Measurements from ENCODE around the gene RPS6KA1.
"Not testable (repeated sequence)": the region's sequence is repeated elsewhere in the genome, so short reads cannot be mapped to it uniquely, and the experiment has no call there.

RPS6KA1 gene

GRCh38 chr1:26529655-26530409 lies at the start of gene RPS6KA1:
RPS6KA1 (plus strand) TSS chr1:26529761; CDS start chr1:26529921, 160 bp downstream.
- FAIRE-seq = no peak

- no peak for FAIRE-seq
Observed at GRCh38 chr1:26482921-26483320, 46.6 kb upstream of the RPS6KA1 start.

- FAIRE-seq = no peak
Observed at GRCh38 chr1:26483980-26484379, 45.6 kb upstream of the RPS6KA1 start.

GRCh38 chr1:26490155-26490554 lies 39.4 kb upstream of the RPS6KA1 start:
- FAIRE-seq = no peak

GRCh38 chr1:26493267-26493666 lies 36.3 kb upstream of the RPS6KA1 start:
- no peak for FAIRE-seq

- no peak for FAIRE-seq
Observed at GRCh38 chr1:26493938-26494337, 35.6 kb upstream of the RPS6KA1 start.

GRCh38 chr1:26496861-26497260 lies 32.7 kb upstream of the RPS6KA1 start:
- FAIRE-seq = no peak

GRCh38 chr1:26498894-26499293 lies 30.7 kb upstream of the RPS6KA1 start:
- no peak for FAIRE-seq

GRCh38 chr1:26500488-26501175 lies 28.9 kb upstream of the RPS6KA1 start:
- FAIRE-seq = no peak

GRCh38 chr1:26510711-26511110 lies 18.9 kb upstream of the RPS6KA1 start:
- FAIRE-seq = not testable (repeated sequence)

GRCh38 chr1:26515836-26516235 lies 13.7 kb upstream of the RPS6KA1 start:
- not testable (repeated sequence) for FAIRE-seq

GRCh38 chr1:26516987-26517765 lies 12.4 kb upstream of the RPS6KA1 start:
- FAIRE-seq = no peak

- FAIRE-seq = no peak
Observed at GRCh38 chr1:26517766-26518049, 11.9 kb upstream of the RPS6KA1 start.

- FAIRE-seq = no peak
Observed at GRCh38 chr1:26518355-26518754, 11.2 kb upstream of the RPS6KA1 start.

- FAIRE-seq = no peak
Observed at GRCh38 chr1:26520339-26520738, 9.2 kb upstream of the RPS6KA1 start.

- FAIRE-seq = no peak
Observed at GRCh38 chr1:26521669-26522030, 7.9 kb upstream of the RPS6KA1 start.

GRCh38 chr1:26522073-26522472 lies 7.5 kb upstream of the RPS6KA1 start:
- FAIRE-seq = no peak

- FAIRE-seq = no peak
Observed at GRCh38 chr1:26524181-26524580, 5.4 kb upstream of the RPS6KA1 start.

- no peak for FAIRE-seq
Observed at GRCh38 chr1:26526287-26526686, 3.3 kb upstream of the RPS6KA1 start.

- FAIRE-seq = no peak
Observed at GRCh38 chr1:26529405-26529654, 231 bp upstream of the RPS6KA1 start.

GRCh38 chr1:26530410-26530894 lies 891 bp downstream of the RPS6KA1 start:
- FAIRE-seq = no peak

GRCh38 chr1:26530895-26531598 lies 1.5 kb downstream of the RPS6KA1 start:
- no peak for FAIRE-seq

- FAIRE-seq = no peak
Observed at GRCh38 chr1:26531651-26532131, 2.1 kb downstream of the RPS6KA1 start.
